ENCODE data around the gene PRG2. TPM values are rescaled to one million over a fixed set of nuclear protein-coding genes. Genes with fewer than 3 reads are reported as not detected.

PRG2 gene
- total and polyA plus RNA-seq, 2 of the 13 experiments (the other 11 are each of a cell fraction or from before 2014, with no cell fraction given): not detected

GRCh38 chr11:57399972-57400578 is 9.6 kb upstream of the PRG2 start (continued):
- TF ChIP-seq ZNF629 (CRISPR knock-in tag; conservative IDR thresholded peaks at IDR 0.05) (peak; percentile 49; the same call in 1 of the 2 replicates), ZNF160 (CRISPR knock-in tag; IDR thresholded peaks at IDR 0.05) (no peak), KDM2A (CRISPR knock-in tag; IDR thresholded peaks at IDR 0.05; ENCODE audit: borderline replicate concordance, low read depth) (no peak), CREB1 (IDR thresholded peaks at IDR 0.05) (no peak), CREB1 (CRISPR knock-in tag; IDR thresholded peaks at IDR 0.05) (peak; percentile 49; the same call in 1 of the 2 replicates), ZNF850 (CRISPR knock-in tag; conservative IDR thresholded peaks at IDR 0.05) (no peak), MYPOP (CRISPR knock-in tag; IDR thresholded peaks at IDR 0.05) (no peak), HDAC1 (CRISPR knock-in tag; IDR thresholded peaks at IDR 0.05) (peak; percentile 52; the same call in 1 of the 2 replicates), TARDBP (CRISPR knock-in tag; IDR thresholded peaks at IDR 0.05) (0 out of 2 replicates have a peak, but pooled peaks have one; percentile 39), ARNT (IDR thresholded peaks at IDR 0.05) (no peak), ZNF616 (CRISPR knock-in tag; IDR thresholded peaks at IDR 0.05; ENCODE audit: low read depth) (no peak), ZBTB38 (CRISPR knock-in tag; IDR thresholded peaks at IDR 0.05) (no peak), ZNF781 (CRISPR knock-in tag; IDR thresholded peaks at IDR 0.05; ENCODE audit: borderline replicate concordance, not compliant biosample characterization) (no peak), ZBTB26 (CRISPR knock-in tag; IDR thresholded peaks at IDR 0.05; ENCODE audit: borderline replicate concordance) (no peak), POLR2G (IDR thresholded peaks at IDR 0.05; ENCODE audit: low read depth, low read length) (no peak), JDP2 (CRISPR knock-in tag; IDR thresholded peaks at IDR 0.05; ENCODE audit: borderline replicate concordance) (no peak), SMAD1 (CRISPR knock-in tag; IDR thresholded peaks at IDR 0.05; ENCODE audit: borderline replicate concordance, low read depth) (no peak), ZNF607 (CRISPR knock-in tag; IDR thresholded peaks at IDR 0.05; ENCODE audit: borderline replicate concordance) (no peak), PRPF4 (IDR thresholded peaks at IDR 0.05; ENCODE audit: low read depth, low read length, poor library complexity, severe bottlenecking) (no peak), NR1H2 (CRISPR knock-in tag; IDR thresholded peaks at IDR 0.05; ENCODE audit: borderline replicate concordance, low read depth) (no peak), ZNF432 (CRISPR knock-in tag; IDR thresholded peaks at IDR 0.05; ENCODE audit: borderline replicate concordance) (no peak), NFIB (CRISPR knock-in tag; IDR thresholded peaks at IDR 0.05; ENCODE audit: borderline replicate concordance) (no peak)
- TF ChIP-seq, protein P1, sequence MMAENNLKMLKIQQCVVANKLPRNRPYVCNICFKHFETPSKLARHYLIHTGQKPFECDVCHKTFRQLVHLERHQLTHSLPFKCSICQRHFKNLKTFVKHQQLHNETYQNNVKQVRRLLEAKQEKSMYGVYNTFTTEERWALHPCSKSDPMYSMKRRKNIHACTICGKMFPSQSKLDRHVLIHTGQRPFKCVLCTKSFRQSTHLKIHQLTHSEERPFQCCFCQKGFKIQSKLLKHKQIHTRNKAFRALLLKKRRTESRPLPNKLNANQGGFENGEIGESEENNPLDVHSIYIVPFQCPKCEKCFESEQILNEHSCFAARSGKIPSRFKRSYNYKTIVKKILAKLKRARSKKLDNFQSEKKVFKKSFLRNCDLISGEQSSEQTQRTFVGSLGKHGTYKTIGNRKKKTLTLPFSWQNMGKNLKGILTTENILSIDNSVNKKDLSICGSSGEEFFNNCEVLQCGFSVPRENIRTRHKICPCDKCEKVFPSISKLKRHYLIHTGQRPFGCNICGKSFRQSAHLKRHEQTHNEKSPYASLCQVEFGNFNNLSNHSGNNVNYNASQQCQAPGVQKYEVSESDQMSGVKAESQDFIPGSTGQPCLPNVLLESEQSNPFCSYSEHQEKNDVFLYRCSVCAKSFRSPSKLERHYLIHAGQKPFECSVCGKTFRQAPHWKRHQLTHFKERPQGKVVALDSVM (CRISPR knock-in tag; IDR thresholded peaks at IDR 0.05): no peak
- TF ChIP-seq, protein P2, sequence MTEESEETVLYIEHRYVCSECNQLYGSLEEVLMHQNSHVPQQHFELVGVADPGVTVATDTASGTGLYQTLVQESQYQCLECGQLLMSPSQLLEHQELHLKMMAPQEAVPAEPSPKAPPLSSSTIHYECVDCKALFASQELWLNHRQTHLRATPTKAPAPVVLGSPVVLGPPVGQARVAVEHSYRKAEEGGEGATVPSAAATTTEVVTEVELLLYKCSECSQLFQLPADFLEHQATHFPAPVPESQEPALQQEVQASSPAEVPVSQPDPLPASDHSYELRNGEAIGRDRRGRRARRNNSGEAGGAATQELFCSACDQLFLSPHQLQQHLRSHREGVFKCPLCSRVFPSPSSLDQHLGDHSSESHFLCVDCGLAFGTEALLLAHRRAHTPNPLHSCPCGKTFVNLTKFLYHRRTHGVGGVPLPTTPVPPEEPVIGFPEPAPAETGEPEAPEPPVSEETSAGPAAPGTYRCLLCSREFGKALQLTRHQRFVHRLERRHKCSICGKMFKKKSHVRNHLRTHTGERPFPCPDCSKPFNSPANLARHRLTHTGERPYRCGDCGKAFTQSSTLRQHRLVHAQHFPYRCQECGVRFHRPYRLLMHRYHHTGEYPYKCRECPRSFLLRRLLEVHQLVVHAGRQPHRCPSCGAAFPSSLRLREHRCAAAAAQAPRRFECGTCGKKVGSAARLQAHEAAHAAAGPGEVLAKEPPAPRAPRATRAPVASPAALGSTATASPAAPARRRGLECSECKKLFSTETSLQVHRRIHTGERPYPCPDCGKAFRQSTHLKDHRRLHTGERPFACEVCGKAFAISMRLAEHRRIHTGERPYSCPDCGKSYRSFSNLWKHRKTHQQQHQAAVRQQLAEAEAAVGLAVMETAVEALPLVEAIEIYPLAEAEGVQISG (CRISPR knock-in tag; IDR thresholded peaks at IDR 0.05): peak; percentile 47; the same call in 1 of the 2 replicates
